ENCODE results near the gene E2F7. TPM values are rescaled to one million over a fixed set of nuclear protein-coding genes. Genes with fewer than 3 reads are reported as not detected.

E2F7 gene
- total RNA-seq, 1 donor: 10.4 TPM

- no peak for TF ChIP-seq CTCF (IDR thresholded peaks at IDR 0.05; ENCODE audit: insufficient read depth, low read depth, low read length)
- no peak overlapping the region for H3K4me3 ChIP-seq (ENCODE audit: low read depth, low read length)
- no peak for DNase-seq (ENCODE audit: low read depth)
These were observed 5.0 kb upstream of the E2F7 start for GRCh38 chr12:77070382-77070781.

GRCh38 chr12:77064896-77065360 is 441 bp downstream of the E2F7 start:
- DNase-seq (ENCODE audit: low read depth): no peak
- H3K4me3 ChIP-seq (ENCODE audit: low read depth, low read length): peak overlapping the region; percentile 80
- no peak for TF ChIP-seq CTCF (IDR thresholded peaks at IDR 0.05; ENCODE audit: insufficient read depth, low read depth, low read length)

GRCh38 chr12:77062846-77063461 is 2.4 kb downstream of the E2F7 start:
- H3K4me3 ChIP-seq (ENCODE audit: low read depth, low read length): peak overlapping the region; percentile 51
- no peak for TF ChIP-seq CTCF (IDR thresholded peaks at IDR 0.05; ENCODE audit: insufficient read depth, low read depth, low read length)
- DNase-seq (ENCODE audit: low read depth): peak; percentile 91

GRCh38 chr12:77062396-77062795 is 3.0 kb downstream of the E2F7 start:
- TF ChIP-seq CTCF (IDR thresholded peaks at IDR 0.05; ENCODE audit: insufficient read depth, low read depth, low read length): no peak
- peak overlapping the region; percentile 51 for H3K4me3 ChIP-seq (ENCODE audit: low read depth, low read length)
- peak; percentile 58 for DNase-seq (ENCODE audit: low read depth)

GRCh38 chr12:77060883-77061240 is 4.5 kb downstream of the E2F7 start:
- DNase-seq (ENCODE audit: low read depth): no peak
- no peak for TF ChIP-seq CTCF (IDR thresholded peaks at IDR 0.05; ENCODE audit: insufficient read depth, low read depth, low read length)
- no peak overlapping the region for H3K4me3 ChIP-seq (ENCODE audit: low read depth, low read length)

- TF ChIP-seq CTCF (IDR thresholded peaks at IDR 0.05; ENCODE audit: insufficient read depth, low read depth, low read length): no peak
- no peak overlapping the region for H3K4me3 ChIP-seq (ENCODE audit: low read depth, low read length)
- DNase-seq (ENCODE audit: low read depth): no peak
These were observed 5.1 kb downstream of the E2F7 start for GRCh38 chr12:77060136-77060882.

Measured in fibroblast of villous mesenchyme (primary cell).